Measurements from ENCODE around the gene TCF12.

TCF12 gene

GRCh38 chr15:57025264-57025926 is 107.0 kb downstream of the TCF12 start:
- Histone ChIP-seq H3K4me3 (ENCODE audit: low read depth in 1 of 2, low read length in 2 of 2) (no peak overlapping the region), H3K9me3 (ENCODE audit: control insufficient read depth in 1 of 2, low read length in 2 of 2) (no peaks in the 10 kb centered on the region), H3K27ac (ENCODE audit: low read length) (no peak overlapping the region), H3K27me3 (ENCODE audit: low read depth, low read length) (no peaks in the 10 kb centered on the region), H3K36me3 (ENCODE audit: control insufficient read depth in 1 of 2, insufficient read depth in 2 of 2, low read length in 2 of 2) (no peaks in the 10 kb centered on the region), H3K4me1 (ENCODE audit: control insufficient read depth in 1 of 2, insufficient read depth in 2 of 2, low read length in 2 of 2) (peaks cover 6 to 13% of the 10 kb centered on the region in 2 donors)

GRCh38 chr15:57026016-57026592 is 107.7 kb downstream of the TCF12 start:
- H3K9me3 ChIP-seq (ENCODE audit: control insufficient read depth in 1 of 2, low read length in 2 of 2): no peaks in the 10 kb centered on the region
- no peak overlapping the region for H3K27ac ChIP-seq (ENCODE audit: low read length)
- H3K36me3 ChIP-seq (ENCODE audit: control insufficient read depth in 1 of 2, insufficient read depth in 2 of 2, low read length in 2 of 2): no peaks in the 10 kb centered on the region
- H3K27me3 ChIP-seq (ENCODE audit: low read depth, low read length): no peaks in the 10 kb centered on the region
- no peak overlapping the region for H3K4me3 ChIP-seq (ENCODE audit: low read depth in 1 of 2, low read length in 2 of 2)
- peaks cover 6 to 19% of the 10 kb centered on the region in 2 donors for H3K4me1 ChIP-seq (ENCODE audit: control insufficient read depth in 1 of 2, insufficient read depth in 2 of 2, low read length in 2 of 2)

DNA sequence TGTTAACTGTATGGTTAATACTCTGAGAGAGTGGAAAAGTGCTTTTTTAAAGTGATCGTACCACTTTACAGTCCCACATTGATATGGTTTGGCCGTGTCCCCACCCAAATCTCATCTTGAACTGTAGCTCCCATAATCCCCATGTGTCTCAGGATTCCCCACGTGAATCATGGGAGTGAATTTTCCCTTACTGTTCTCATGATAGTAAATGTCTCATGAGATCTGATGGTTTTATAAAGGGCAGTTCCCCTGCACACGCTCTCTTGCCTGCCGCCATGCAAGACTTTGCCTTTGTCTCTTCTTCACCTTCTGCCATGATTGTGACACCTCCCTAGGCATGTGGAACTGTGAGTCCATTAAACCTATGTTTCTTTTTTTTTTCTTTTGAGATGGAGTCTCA is 109.2 kb downstream of the TCF12 start:
- Histone ChIP-seq H3K9me3 (ENCODE audit: control insufficient read depth in 1 of 2, low read length in 2 of 2) (no peaks in the 10 kb centered on the region), H3K36me3 (ENCODE audit: control insufficient read depth in 1 of 2, insufficient read depth in 2 of 2, low read length in 2 of 2) (no peaks in the 10 kb centered on the region), H3K27me3 (ENCODE audit: low read depth, low read length) (no peaks in the 10 kb centered on the region), H3K4me1 (ENCODE audit: control insufficient read depth in 1 of 2, insufficient read depth in 2 of 2, low read length in 2 of 2) (peaks cover 6 to 31% of the 10 kb centered on the region in 2 donors), H3K4me3 (ENCODE audit: low read depth in 1 of 2, low read length in 2 of 2) (no peak overlapping the region), H3K27ac (ENCODE audit: low read length) (no peak overlapping the region)

GRCh38 chr15:57028176-57028575 is 109.7 kb downstream of the TCF12 start:
- H3K4me3 ChIP-seq (ENCODE audit: low read depth in 1 of 2, low read length in 2 of 2): no peak overlapping the region
- no peaks in the 10 kb centered on the region for H3K9me3 ChIP-seq (ENCODE audit: control insufficient read depth in 1 of 2, low read length in 2 of 2)
- no peaks in the 10 kb centered on the region for H3K36me3 ChIP-seq (ENCODE audit: control insufficient read depth in 1 of 2, insufficient read depth in 2 of 2, low read length in 2 of 2)
- H3K27ac ChIP-seq (ENCODE audit: low read length): no peak overlapping the region
- peaks cover 6 to 36% of the 10 kb centered on the region in 2 donors for H3K4me1 ChIP-seq (ENCODE audit: control insufficient read depth in 1 of 2, insufficient read depth in 2 of 2, low read length in 2 of 2)
- no peaks in the 10 kb centered on the region for H3K27me3 ChIP-seq (ENCODE audit: low read depth, low read length)

- H3K27ac ChIP-seq (ENCODE audit: low read length): no peak overlapping the region
- H3K4me3 ChIP-seq (ENCODE audit: low read depth in 1 of 2, low read length in 2 of 2): no peak overlapping the region
- no peaks in the 10 kb centered on the region for H3K9me3 ChIP-seq (ENCODE audit: control insufficient read depth in 1 of 2, low read length in 2 of 2)
- no peaks in the 10 kb centered on the region for H3K36me3 ChIP-seq (ENCODE audit: control insufficient read depth in 1 of 2, insufficient read depth in 2 of 2, low read length in 2 of 2)
- peaks cover 6 to 38% of the 10 kb centered on the region in 2 donors for H3K4me1 ChIP-seq (ENCODE audit: control insufficient read depth in 1 of 2, insufficient read depth in 2 of 2, low read length in 2 of 2)
- no peaks in the 10 kb centered on the region for H3K27me3 ChIP-seq (ENCODE audit: low read depth, low read length)
These were observed 111.6 kb downstream of the TCF12 start for GRCh38 chr15:57030011-57030410.

DNA sequence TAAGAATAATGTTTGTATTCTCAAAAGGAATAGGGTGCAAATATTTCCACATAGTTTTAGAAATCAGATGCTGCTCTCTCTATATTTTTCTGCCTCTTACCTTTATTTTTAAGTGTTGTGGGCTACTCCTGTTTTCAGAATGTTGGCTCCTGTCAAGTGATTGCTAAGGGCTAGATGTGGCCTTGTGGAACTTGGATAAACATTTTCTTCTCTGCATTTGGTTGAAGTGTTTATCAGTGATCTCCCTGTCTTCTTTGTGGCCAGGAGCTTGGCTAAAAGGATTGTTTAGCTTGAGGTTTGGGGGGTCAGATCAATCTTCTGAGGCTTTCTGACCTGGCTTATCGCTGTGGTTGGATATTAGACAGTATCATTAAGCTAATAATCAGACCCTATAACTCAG is 112.6 kb downstream of the TCF12 start:
- peaks cover 2 to 29% of the 10 kb centered on the region in 2 donors for H3K4me1 ChIP-seq (ENCODE audit: control insufficient read depth in 1 of 2, insufficient read depth in 2 of 2, low read length in 2 of 2)
- H3K27ac ChIP-seq (ENCODE audit: low read length): no peak overlapping the region
- H3K36me3 ChIP-seq (ENCODE audit: control insufficient read depth in 1 of 2, insufficient read depth in 2 of 2, low read length in 2 of 2): no peaks in the 10 kb centered on the region
- no peaks in the 10 kb centered on the region for H3K9me3 ChIP-seq (ENCODE audit: control insufficient read depth in 1 of 2, low read length in 2 of 2)
- no peak overlapping the region for H3K4me3 ChIP-seq (ENCODE audit: low read depth in 1 of 2, low read length in 2 of 2)
- no peaks in the 10 kb centered on the region for H3K27me3 ChIP-seq (ENCODE audit: low read depth, low read length)

GRCh38 chr15:57031605-57032004 is 113.2 kb downstream of the TCF12 start:
- Histone ChIP-seq H3K4me1 (ENCODE audit: control insufficient read depth in 1 of 2, insufficient read depth in 2 of 2, low read length in 2 of 2) (peaks cover 0 to 30% of the 10 kb centered on the region in 2 donors), H3K27me3 (ENCODE audit: low read depth, low read length) (no peaks in the 10 kb centered on the region), H3K36me3 (ENCODE audit: control insufficient read depth in 1 of 2, insufficient read depth in 2 of 2, low read length in 2 of 2) (no peaks in the 10 kb centered on the region), H3K27ac (ENCODE audit: low read length) (no peak overlapping the region), H3K4me3 (ENCODE audit: low read depth in 1 of 2, low read length in 2 of 2) (no peak overlapping the region), H3K9me3 (ENCODE audit: control insufficient read depth in 1 of 2, low read length in 2 of 2) (no peaks in the 10 kb centered on the region)

DNA sequence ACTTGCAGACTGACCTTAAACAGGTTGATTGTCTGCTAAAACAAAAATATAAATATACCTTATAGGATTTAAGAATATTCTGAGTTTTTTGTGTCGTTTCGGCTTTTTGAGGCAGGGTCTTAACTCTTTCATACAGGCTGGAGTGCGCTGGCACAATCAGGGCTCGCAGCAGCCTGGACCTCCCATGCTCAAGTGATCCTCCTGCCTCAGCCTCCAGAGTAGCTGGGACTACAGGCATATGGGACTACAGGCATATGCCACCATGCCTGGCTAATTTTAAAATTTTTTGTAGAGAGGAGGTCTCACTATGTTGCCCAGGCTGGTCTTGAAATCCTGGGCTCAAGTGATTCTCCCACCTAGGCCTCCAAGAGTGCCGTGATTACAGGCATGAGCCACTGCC is 113.9 kb downstream of the TCF12 start:
- no peaks in the 10 kb centered on the region for H3K27me3 ChIP-seq (ENCODE audit: low read depth, low read length)
- H3K4me1 ChIP-seq (ENCODE audit: control insufficient read depth in 1 of 2, insufficient read depth in 2 of 2, low read length in 2 of 2): peaks cover 0 to 30% of the 10 kb centered on the region in 2 donors
- H3K36me3 ChIP-seq (ENCODE audit: control insufficient read depth in 1 of 2, insufficient read depth in 2 of 2, low read length in 2 of 2): no peaks in the 10 kb centered on the region
- no peaks in the 10 kb centered on the region for H3K9me3 ChIP-seq (ENCODE audit: control insufficient read depth in 1 of 2, low read length in 2 of 2)
- H3K4me3 ChIP-seq (ENCODE audit: low read depth in 1 of 2, low read length in 2 of 2): no peak overlapping the region
- no peak overlapping the region for H3K27ac ChIP-seq (ENCODE audit: low read length)

- no peaks in the 10 kb centered on the region for H3K27me3 ChIP-seq (ENCODE audit: low read depth, low read length)
- no peak overlapping the region for H3K27ac ChIP-seq (ENCODE audit: low read length)
- H3K9me3 ChIP-seq (ENCODE audit: control insufficient read depth in 1 of 2, low read length in 2 of 2): no peaks in the 10 kb centered on the region
- H3K36me3 ChIP-seq (ENCODE audit: control insufficient read depth in 1 of 2, insufficient read depth in 2 of 2, low read length in 2 of 2): no peaks in the 10 kb centered on the region
- H3K4me1 ChIP-seq (ENCODE audit: control insufficient read depth in 1 of 2, insufficient read depth in 2 of 2, low read length in 2 of 2): peaks cover 0 to 30% of the 10 kb centered on the region in 2 donors
- H3K4me3 ChIP-seq (ENCODE audit: low read depth in 1 of 2, low read length in 2 of 2): no peak overlapping the region
These were observed 115.4 kb downstream of the TCF12 start for GRCh38 chr15:57033715-57034439.

- Histone ChIP-seq H3K9me3 (ENCODE audit: control insufficient read depth in 1 of 2, low read length in 2 of 2) (no peaks in the 10 kb centered on the region), H3K36me3 (ENCODE audit: control insufficient read depth in 1 of 2, insufficient read depth in 2 of 2, low read length in 2 of 2) (no peaks in the 10 kb centered on the region), H3K4me1 (ENCODE audit: control insufficient read depth in 1 of 2, insufficient read depth in 2 of 2, low read length in 2 of 2) (peaks cover 0 to 38% of the 10 kb centered on the region in 2 donors), H3K27ac (ENCODE audit: low read length) (no peak overlapping the region), H3K27me3 (ENCODE audit: low read depth, low read length) (no peaks in the 10 kb centered on the region), H3K4me3 (ENCODE audit: low read depth in 1 of 2, low read length in 2 of 2) (no peak overlapping the region)
These were observed 116.2 kb downstream of the TCF12 start for GRCh38 chr15:57034613-57035012.

DNA sequence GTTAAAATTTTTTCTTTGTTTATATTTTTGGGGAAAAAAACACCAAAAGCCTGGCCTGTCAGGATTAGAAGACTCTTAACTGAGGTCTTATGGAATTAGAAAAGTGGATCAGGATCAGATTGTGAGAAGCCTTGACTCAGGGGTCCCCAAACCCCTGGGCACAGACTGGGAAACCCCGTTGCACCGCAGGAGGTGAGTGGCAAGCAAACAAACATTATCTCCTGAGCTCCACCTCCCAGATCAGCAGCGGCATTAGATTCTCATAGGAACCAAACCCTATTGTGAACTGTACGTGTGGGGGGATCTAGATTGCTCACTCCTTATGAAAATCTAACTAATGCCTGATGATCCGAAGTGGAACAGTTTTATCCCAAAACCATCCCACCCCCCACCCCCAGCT is 117.2 kb downstream of the TCF12 start:
- no peaks in the 10 kb centered on the region for H3K36me3 ChIP-seq (ENCODE audit: control insufficient read depth in 1 of 2, insufficient read depth in 2 of 2, low read length in 2 of 2)
- peaks cover 0 to 41% of the 10 kb centered on the region in 2 donors for H3K4me1 ChIP-seq (ENCODE audit: control insufficient read depth in 1 of 2, insufficient read depth in 2 of 2, low read length in 2 of 2)
- no peak overlapping the region for H3K4me3 ChIP-seq (ENCODE audit: low read depth in 1 of 2, low read length in 2 of 2)
- H3K27ac ChIP-seq (ENCODE audit: low read length): no peak overlapping the region
- H3K9me3 ChIP-seq (ENCODE audit: control insufficient read depth in 1 of 2, low read length in 2 of 2): no peaks in the 10 kb centered on the region
- H3K27me3 ChIP-seq (ENCODE audit: low read depth, low read length): no peaks in the 10 kb centered on the region

All from muscle layer of duodenum (tissue), 2 donors.